Immature natural killer cell (primary cell): ENCODE results near the gene CCL26. TPM values are rescaled to one million over a fixed set of nuclear protein-coding genes. Genes with fewer than 3 reads are reported as not detected.

ENCODE experiments used
- DNase-seq, 3 donors: peaks; one replicate each; pipeline ENCODE4 v3.0.0; 2022; ENCODE audit warnings: mixed read lengths in 1 of 3
- H3K27ac Mint-ChIP-seq, 6 donors: one replicate each; pipeline ENCODE4 v1.8.0; 2020; ENCODE audit warnings: mixed read lengths in 6 of 6, mild to moderate bottlenecking in 5 of 6, inconsistent platforms in 4 of 6, moderate library complexity in 3 of 6
- H3K27me3 Mint-ChIP-seq, 3 donors: one replicate each; pipeline ENCODE4 v1.8.0; 2020 to 2021; ENCODE audit warnings: low read depth in 3 of 3, mild to moderate bottlenecking in 3 of 3, mixed read lengths in 3 of 3, moderate library complexity in 3 of 3, inconsistent platforms in 1 of 3
- H3K36me3 Mint-ChIP-seq, 3 donors: one replicate each; pipeline ENCODE4 v1.8.0; 2020; ENCODE audit warnings: mixed read lengths in 3 of 3, inconsistent platforms in 2 of 3, mild to moderate bottlenecking in 2 of 3
- H3K4me1 Mint-ChIP-seq, 2 donors: one replicate each; pipeline ENCODE4 v1.8.0; 2020; ENCODE audit warnings: inconsistent platforms in 2 of 2, mild to moderate bottlenecking in 2 of 2, mixed read lengths in 2 of 2, moderate library complexity in 1 of 2
- H3K4me3 Mint-ChIP-seq, 5 donors: one replicate each; pipeline ENCODE4 v1.8.0; 2020; ENCODE audit warnings: mild to moderate bottlenecking in 5 of 5, mixed read lengths in 5 of 5, inconsistent platforms in 3 of 5, moderate library complexity in 3 of 5
- H3K9me3 Mint-ChIP-seq, 6 donors: one replicate each; pipeline ENCODE4 v1.8.0; 2020; ENCODE audit warnings: mild to moderate bottlenecking in 6 of 6, mixed read lengths in 6 of 6, inconsistent platforms in 4 of 6, moderate library complexity in 3 of 6
- polyA plus RNA-seq, 3 donors: library from polyadenylated mRNA; unstranded; fragments of 300-500 nt; fragmentation: Illumina TruSeq; gene quantifications; one replicate each; pipeline ENCODE4 v1.2.3, GENCODE V29; 2021

CCL26 gene
- polyA plus RNA-seq, 3 donors from 2014 or later: not detected

DNA sequence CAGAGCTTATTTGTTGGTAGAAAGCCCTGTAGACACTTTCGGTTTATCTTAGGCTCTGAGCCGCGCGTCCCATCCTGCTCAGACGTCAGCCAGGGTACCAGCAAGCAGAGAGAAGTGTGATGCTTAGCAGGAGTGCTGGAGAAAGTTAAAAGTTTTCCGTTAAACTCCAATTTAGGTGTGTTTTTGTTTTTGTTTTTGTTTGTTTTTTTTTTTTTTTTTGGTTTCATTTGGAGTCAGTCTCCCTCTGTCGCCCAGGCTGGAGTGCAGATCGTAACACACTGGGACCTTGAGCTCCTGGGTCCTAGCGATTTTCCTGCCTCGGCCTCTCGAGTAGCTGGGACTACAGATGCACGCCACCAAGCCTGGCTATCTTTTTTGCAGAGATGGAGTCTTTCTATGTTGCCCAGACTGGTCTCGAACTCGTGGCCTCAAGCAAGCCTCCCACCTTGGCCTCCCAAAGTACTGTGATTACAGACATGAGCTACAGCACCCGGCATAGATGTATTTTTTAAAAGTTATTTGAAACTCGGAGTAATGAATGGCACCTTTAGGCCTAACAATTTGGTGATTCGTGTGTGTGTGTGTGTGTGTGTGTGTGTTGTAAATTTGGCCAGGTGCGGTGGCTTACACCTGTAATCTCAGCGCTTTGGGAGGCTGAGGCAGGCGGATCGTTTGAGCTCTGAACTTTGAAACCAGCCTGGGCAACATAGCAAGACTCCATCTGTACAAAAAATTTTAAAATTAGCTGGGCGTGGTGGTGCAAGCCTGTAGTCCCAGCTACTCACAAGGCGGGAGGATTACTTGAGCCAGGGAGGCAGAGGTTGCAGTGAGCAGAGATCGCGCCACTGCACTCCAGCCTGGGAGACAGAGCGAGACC is 32.0 kb downstream of the CCL26 start:
- Mint-ChIP-seq H3K27ac (peak overlapping the region; percentile 83 to 100 (median 97)), H3K9me3 (no peaks in the 10 kb centered on the region), H3K27me3 (peaks cover 0 to 4% (median 3%) of the 10 kb centered on the region in 3 donors), H3K4me1 (peaks cover 16 to 28% of the 10 kb centered on the region in 2 donors), H3K4me3 (peak overlapping the region; percentile 90 to 100 (median 97)), H3K36me3 (peaks cover 0 to 2% (median under 1%) of the 10 kb centered on the region in 3 donors)
- no peak for DNase-seq

- DNase-seq: peak; percentile 99 to 100 (median 99)
Observed at GRCh38 chr7:75738975-75739795, 32.8 kb downstream of the CCL26 start.

DNA sequence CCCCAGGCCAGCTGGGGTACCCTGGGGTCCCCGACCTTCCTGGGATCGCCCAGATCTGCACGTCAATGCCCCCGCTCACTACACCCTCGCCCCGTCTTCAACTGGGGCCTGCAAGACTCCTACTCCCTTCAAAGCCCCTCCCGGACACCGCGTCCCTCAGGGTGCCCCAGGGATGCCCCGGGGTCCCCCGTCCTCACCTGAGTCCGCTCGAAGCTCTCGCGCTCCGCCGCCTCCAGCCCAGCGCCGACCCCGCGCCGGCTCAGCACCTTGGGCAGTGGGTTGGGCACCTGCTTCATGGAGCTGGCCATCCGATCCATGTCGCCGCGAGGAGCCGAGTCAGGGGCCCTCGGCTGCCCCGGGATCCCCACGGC is 33.4 kb downstream of the CCL26 start, which contains the start of gene HIP1:
TSS of gene HIP1 (minus strand) at position 338 of the 371 bp plus-strand sequence. CDS start at position 317, 21 bp downstream.
- Mint-ChIP-seq H3K4me3 (peak within 1 kb of the TSS; percentile 91 to 100 (median 97)), H3K27ac (peak within 1 kb of the TSS; percentile 83 to 100 (median 97)), H3K9me3 (no peaks in the 10 kb centered on the region), H3K27me3 (peaks cover 0 to 4% (median 3%) of the 10 kb centered on the region in 3 donors), H3K36me3 (peaks cover 3 to 7% (median 5%) of the 10 kb centered on the region in 3 donors), H3K4me1 (peaks cover 21 to 35% of the 10 kb centered on the region in 2 donors)
- no peak for DNase-seq

More at GRCh38 chr7:75738975-75739795, 32.8 kb downstream of the CCL26 start:
- Mint-ChIP-seq H3K27ac (peak overlapping the region; percentile 83 to 100 (median 97)), H3K4me1 (peaks cover 21 to 34% of the 10 kb centered on the region in 2 donors), H3K27me3 (peaks cover 0 to 4% (median 3%) of the 10 kb centered on the region in 3 donors), H3K4me3 (peak overlapping the region; percentile 91 to 100 (median 97)), H3K9me3 (no peaks in the 10 kb centered on the region), H3K36me3 (peaks cover 3 to 7% (median 5%) of the 10 kb centered on the region in 3 donors)

DNA sequence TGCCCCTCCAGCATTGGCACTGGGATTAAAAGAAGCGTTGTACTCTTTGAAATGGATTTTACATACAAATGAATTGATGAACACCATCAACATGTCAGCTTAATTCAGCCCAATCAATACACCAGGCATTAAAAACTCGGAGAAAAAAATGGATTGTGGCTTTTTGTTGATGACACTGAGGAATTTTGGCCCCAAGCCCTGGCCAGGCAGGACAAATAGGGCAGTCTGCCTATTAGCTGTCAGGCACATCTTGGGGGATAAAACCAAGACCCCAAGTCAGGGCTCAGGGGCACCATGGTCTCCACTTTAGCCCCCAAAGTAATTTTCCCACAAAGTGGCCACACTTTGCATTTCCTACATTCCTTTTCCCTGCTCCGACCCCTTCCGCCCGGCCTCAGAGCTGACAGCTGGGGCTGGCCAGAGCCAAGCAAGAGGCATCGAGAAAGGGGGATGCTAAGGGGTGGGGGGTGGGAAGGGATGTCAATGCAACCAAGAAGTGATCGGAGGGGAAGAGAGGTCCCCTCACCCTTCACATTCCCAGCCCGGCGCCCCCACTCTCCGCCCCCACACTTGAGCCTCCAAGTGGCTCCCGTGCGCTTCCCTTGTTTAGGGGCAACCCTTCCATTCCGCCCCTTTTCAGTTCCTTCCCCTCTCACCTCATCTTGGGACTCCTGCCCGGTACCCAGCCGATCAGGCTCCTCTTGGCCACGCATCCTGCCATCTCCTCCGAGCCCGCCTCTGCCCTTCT is 34.0 kb downstream of the CCL26 start:
- Mint-ChIP-seq H3K27me3 (peaks cover under 1 to 3% (median 1%) of the 10 kb centered on the region in 3 donors), H3K4me3 (peak overlapping the region; percentile 89 to 95 (median 91)), H3K9me3 (no peaks in the 10 kb centered on the region), H3K36me3 (peaks cover 3 to 7% (median 5%) of the 10 kb centered on the region in 3 donors), H3K4me1 (peaks cover 27 to 40% of the 10 kb centered on the region in 2 donors), H3K27ac (peak overlapping the region; percentile 55 to 94 (median 83))
- no peak for DNase-seq

DNA sequence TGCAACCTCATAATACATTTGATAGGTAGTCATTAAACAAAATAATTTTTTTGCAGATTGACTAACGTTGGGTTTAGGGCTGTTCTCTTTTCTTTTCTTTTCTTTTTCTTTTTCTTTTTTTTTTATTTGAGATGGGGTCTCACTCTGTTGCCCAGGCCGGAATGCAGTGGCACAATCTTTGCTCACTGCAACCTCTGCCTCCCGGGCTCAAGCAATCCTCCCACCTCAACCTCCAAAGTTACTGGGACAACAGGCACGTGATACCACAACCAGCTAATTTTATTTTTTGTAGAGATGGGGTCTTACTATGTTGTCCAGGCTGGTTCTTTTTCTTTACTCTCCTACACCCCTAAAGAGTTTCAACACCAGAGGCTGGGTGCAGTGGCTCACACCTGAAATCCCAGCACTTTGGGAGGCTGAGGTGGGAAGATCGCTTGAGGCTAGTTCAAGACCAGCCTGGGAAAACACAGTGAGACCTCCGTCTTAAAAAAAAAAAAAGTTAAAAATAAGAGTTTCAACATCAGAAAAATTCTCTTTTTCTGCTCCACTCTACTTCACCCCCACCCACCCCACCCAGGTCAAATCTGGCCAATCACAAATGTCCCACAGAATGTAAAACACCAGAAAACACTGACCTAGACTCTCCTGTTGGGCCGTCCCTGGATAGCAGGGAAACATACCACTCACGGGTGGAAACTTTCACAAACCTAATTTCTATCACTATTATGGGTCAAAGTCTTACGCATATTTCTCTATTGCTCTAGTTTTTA is 36.2 kb downstream of the CCL26 start:
- H3K36me3 Mint-ChIP-seq: peaks cover 3 to 7% (median 5%) of the 10 kb centered on the region in 3 donors
- H3K9me3 Mint-ChIP-seq: no peaks in the 10 kb centered on the region
- no peak overlapping the region for H3K4me3 Mint-ChIP-seq
- H3K4me1 Mint-ChIP-seq: peaks cover 46 to 63% of the 10 kb centered on the region in 2 donors
- H3K27ac Mint-ChIP-seq: no peak overlapping the region
- no peak for DNase-seq
- peaks cover 0 to 7% (median 6%) of the 10 kb centered on the region in 3 donors for H3K27me3 Mint-ChIP-seq

DNA sequence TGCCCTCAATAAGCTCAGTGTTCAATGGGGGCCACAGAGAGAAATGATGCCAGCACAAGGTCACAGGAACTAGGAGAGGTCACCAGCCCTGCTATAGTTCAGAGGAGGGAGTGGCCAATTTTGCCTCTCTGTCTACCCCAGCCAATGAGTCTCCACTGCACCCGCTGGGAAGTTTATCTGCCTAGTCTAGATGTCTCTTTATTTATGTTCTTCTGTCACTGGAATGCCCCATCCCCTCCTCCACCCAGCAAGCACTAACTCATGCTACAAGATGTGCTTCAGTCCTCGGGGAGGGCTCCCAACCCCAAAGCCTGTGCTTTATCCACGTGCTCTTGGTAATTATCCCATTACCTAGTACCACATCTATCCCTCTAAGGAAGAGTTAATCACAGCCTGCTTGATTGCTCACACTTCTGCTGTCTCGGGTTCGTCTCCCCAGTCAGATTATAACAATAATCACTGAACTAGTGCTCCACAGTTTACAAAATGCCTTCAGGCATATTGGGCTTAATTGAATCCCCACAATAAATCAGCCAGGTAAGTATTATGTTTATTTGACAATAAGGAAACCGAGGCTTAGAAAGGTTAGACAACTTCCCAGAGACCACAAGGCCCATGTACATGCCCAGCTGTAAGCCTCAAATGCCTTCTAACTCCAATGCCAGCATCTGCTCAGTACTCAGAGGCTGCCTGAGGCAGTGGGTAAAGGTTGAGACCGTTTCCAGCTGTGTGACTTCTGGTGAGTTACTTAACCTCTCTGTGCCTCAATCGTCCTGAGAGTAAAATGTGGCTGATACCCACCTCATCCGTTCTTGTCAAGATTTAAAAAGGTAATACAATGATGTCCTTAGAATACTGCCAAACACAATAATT is 37.2 kb downstream of the CCL26 start:
- peak overlapping the region in 2 of 6 donors; percentile 1 to 73 for H3K27ac Mint-ChIP-seq
- peaks cover 3 to 7% (median 5%) of the 10 kb centered on the region in 3 donors for H3K36me3 Mint-ChIP-seq
- no peaks in the 10 kb centered on the region for H3K9me3 Mint-ChIP-seq
- H3K27me3 Mint-ChIP-seq: peaks cover 0 to 11% (median 7%) of the 10 kb centered on the region in 3 donors
- H3K4me3 Mint-ChIP-seq: no peak overlapping the region
- H3K4me1 Mint-ChIP-seq: peaks cover 52 to 65% of the 10 kb centered on the region in 2 donors
- DNase-seq: no peak

GRCh38 chr7:75732764-75733630 is 39.0 kb downstream of the CCL26 start:
- Mint-ChIP-seq H3K4me3 (peak overlapping the region; percentile 61 to 74 (median 70)), H3K4me1 (peaks cover 58 to 73% of the 10 kb centered on the region in 2 donors), H3K27me3 (peaks cover 4 to 17% (median 7%) of the 10 kb centered on the region in 3 donors), H3K9me3 (no peaks in the 10 kb centered on the region), H3K27ac (peak overlapping the region; percentile 62 to 90 (median 81)), H3K36me3 (peaks cover 3 to 7% (median 5%) of the 10 kb centered on the region in 3 donors)
- peak in 2 of 3 donors; percentile 20 to 27 for DNase-seq

DNA sequence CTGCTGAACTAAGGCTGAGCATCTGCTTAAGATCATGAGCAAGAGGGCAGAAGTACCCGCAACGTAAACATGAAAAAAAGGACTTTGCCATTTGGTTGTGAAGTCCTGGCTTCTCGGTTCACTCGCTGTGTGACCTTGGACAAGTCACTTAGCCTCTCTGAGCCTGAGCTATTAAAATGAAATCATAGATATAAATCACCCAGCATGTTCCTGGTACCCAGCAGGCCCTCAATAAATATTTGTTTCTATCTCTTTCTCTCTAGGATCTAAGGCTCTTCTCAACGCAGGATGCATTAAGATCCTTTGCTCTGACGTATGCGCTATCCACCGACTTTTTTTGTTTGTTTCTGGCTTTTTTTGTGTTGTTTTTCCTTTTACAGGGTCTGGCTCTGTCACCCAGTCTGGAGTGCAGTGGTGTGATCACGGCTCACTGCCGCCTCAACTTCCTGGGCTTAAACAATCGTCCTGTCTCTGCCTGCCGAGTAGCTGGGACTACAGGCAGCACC is 39.9 kb downstream of the CCL26 start:
- H3K4me1 Mint-ChIP-seq: peaks cover 61 to 76% of the 10 kb centered on the region in 2 donors
- DNase-seq: peak in 2 of 3 donors; percentile 25 to 41
- no peaks in the 10 kb centered on the region for H3K9me3 Mint-ChIP-seq
- H3K36me3 Mint-ChIP-seq: peaks cover 3 to 7% (median 5%) of the 10 kb centered on the region in 3 donors
- H3K4me3 Mint-ChIP-seq: peak overlapping the region; percentile 61 to 74 (median 70)
- H3K27ac Mint-ChIP-seq: peak overlapping the region; percentile 62 to 90 (median 81)
- H3K27me3 Mint-ChIP-seq: peaks cover 9 to 22% (median 11%) of the 10 kb centered on the region in 3 donors

GRCh38 chr7:75729851-75730274 is 42.1 kb downstream of the CCL26 start:
- Mint-ChIP-seq H3K27me3 (peaks cover 9 to 22% (median 11%) of the 10 kb centered on the region in 3 donors), H3K27ac (peak overlapping the region; percentile 84 to 94 (median 90)), H3K36me3 (peaks cover 1 to 3% (median 3%) of the 10 kb centered on the region in 3 donors), H3K4me3 (peak overlapping the region; percentile 83 to 93 (median 86)), H3K4me1 (peaks cover 63 to 84% of the 10 kb centered on the region in 2 donors), H3K9me3 (no peaks in the 10 kb centered on the region)
- DNase-seq: peak; percentile 50 to 59 (median 52)

- Mint-ChIP-seq H3K9me3 (no peaks in the 10 kb centered on the region), H3K36me3 (no peaks in the 10 kb centered on the region), H3K4me1 (peaks cover 64 to 86% of the 10 kb centered on the region in 2 donors), H3K4me3 (peak overlapping the region; percentile 73 to 92 (median 81)), H3K27me3 (peaks cover 9 to 22% (median 9%) of the 10 kb centered on the region in 3 donors), H3K27ac (peak overlapping the region; percentile 84 to 95 (median 92))
- peak; percentile 89 to 92 (median 91) for DNase-seq
Observed at GRCh38 chr7:75727881-75728593, 44.0 kb downstream of the CCL26 start.
